Neural progenitor cell (in vitro differentiated cells): ENCODE measurements around the gene SUCO.

Experiments
- CTCF ChIP-seq: fragments of 200-600 bp; sonication (generic); IDR thresholded peaks from 2 replicates; pipeline ENCODE4 v1.5.1; 2017; ENCODE audit warnings: antibody characterized with exemption, mild to moderate bottlenecking
- EZH2phosphoT487 ChIP-seq: fragments of 200-600 bp; sonication (generic); IDR thresholded peaks from 2 replicates; pipeline ENCODE4 v1.6.1; 2017; ENCODE audit warnings: antibody characterized with exemption

- TF ChIP-seq CTCF (no peak), EZH2phosphoT487 (no peak)
Measured at GRCh38 chr1:172513479-172513878, 19.5 kb upstream of the SUCO start.
